K562 (cell line): ENCODE data around the gene C11orf86. TPM values are rescaled to one million over a fixed set of nuclear protein-coding genes. Genes with fewer than 3 reads are reported as not detected.

Experiments
- ATAC-seq: fragments of 200-7000 bp; cut with Tn5 transposase; 3 replicates; pipeline ENCODE4 v1.9.1; 2020; ENCODE audit warnings: moderate library complexity
- BruUV-seq: library from RNA; stranded (reverse); fragments of 400-500 nt; replicated peaks from 2 replicates; lab custom pipeline; 2021; lab: Mats Ljungman, UMichigan
- CTCF ChIA-PET: fragments of 300-600 bp; formaldehyde crosslinking; extraction: SDS; loops from one replicate; lab custom pipeline; 2021; ENCODE audit warnings: low intra/inter-chr PET ratio; lab: Yijun Ruan, JAX
- POLR2A ChIA-PET: fragments of 300-600, 350-650 bp; sonication (Branson Sonifier 250); formaldehyde crosslinking; extraction: SDS; loops from one replicate; lab custom pipeline; 2021; ENCODE audit warnings: antibody characterized with exemption, inconsistent platforms; lab: Yijun Ruan, JAX
- DNase-seq, 4 experiments: peaks; one replicate each; pipeline versions ENCODE4 v3.0.0 to v3.0.0-alpha.2; 2011 to 2018; ENCODE audit warnings: low spot score in 3 of 4, mixed read lengths in 3 of 4; ENCODE audit errors: extremely low read depth in 1 of 4
- FAIRE-seq: peaks from 2 replicates; lab custom pipeline; 2011; peaks lifted over from hg19 to GRCh38; lab: Jason Lieb, UNC
- H2AFZ ChIP-seq: 2 replicates; pipeline ENCODE4 v1.6.0; 2011; ENCODE audit warnings: low read depth, low read length, control low read depth, inconsistent platforms
- H3K27ac ChIP-seq: fragments of 200-600 bp; 3 replicates; pipeline ENCODE4 v1.8.0; 2011; ENCODE audit warnings: low read depth, mild to moderate bottlenecking, control low read depth, inconsistent platforms, low read length, moderate library complexity, mixed read lengths; ENCODE audit errors: extremely low read depth
- H3K27me3 ChIP-seq, 2 experiments: fragments of 300-600 bp in 1 of 2; 2 replicates in 1 of 2; 3 replicates in 1 of 2; pipeline versions ENCODE4 v1.6.0 to v1.8.0; 2011; ENCODE audit warnings: inconsistent platforms in 2 of 2, low read length in 2 of 2, mild to moderate bottlenecking in 1 of 2, mixed read lengths in 1 of 2, moderate library complexity in 1 of 2; ENCODE audit not compliant: control insufficient read depth in 2 of 2, insufficient read depth in 2 of 2
- H3K36me3 ChIP-seq: fragments of 300-600 bp; 3 replicates; pipeline ENCODE4 v1.8.0; 2011; ENCODE audit warnings: mild to moderate bottlenecking, low read length, inconsistent platforms; ENCODE audit not compliant: control insufficient read depth, insufficient read depth
- H3K4me1 ChIP-seq, 2 experiments: fragments of 200-600 bp in 1 of 2; replicated peaks in 1 of 2; 2 replicates in 1 of 2; 3 replicates in 1 of 2; pipeline versions ENCODE4 v1.5.1 to v1.8.0; 2011; ENCODE audit warnings: inconsistent platforms in 2 of 2, low read length in 2 of 2, mild to moderate bottlenecking in 1 of 2, mixed read lengths in 1 of 2, moderate library complexity in 1 of 2; ENCODE audit not compliant: control insufficient read depth in 2 of 2, insufficient read depth in 2 of 2
- H3K4me2 ChIP-seq: 2 replicates; pipeline ENCODE4 v1.6.1; 2011; ENCODE audit warnings: low read length, control low read depth, inconsistent platforms, mixed read lengths; ENCODE audit not compliant: insufficient read depth
- H3K4me3 ChIP-seq: fragments of 200-600 bp; sonication (generic), shearing (Covaris generic); 2 replicates; pipeline ENCODE4 v1.5.1; 2016; ENCODE audit warnings: control low read depth, inconsistent platforms
- H3K79me2 ChIP-seq: fragments of 200-600 bp; 3 replicates; pipeline ENCODE4 v1.8.0; 2011; ENCODE audit warnings: low read length, inconsistent platforms; ENCODE audit not compliant: control insufficient read depth, insufficient read depth
- H3K9ac ChIP-seq, 2 experiments: 2 replicates each; pipeline versions ENCODE4 v1.6.0 to v1.6.1; 2011; ENCODE audit warnings: low read depth in 2 of 2, low read length in 2 of 2, control low read depth in 1 of 2, inconsistent platforms in 1 of 2, mild to moderate bottlenecking in 1 of 2, mixed read lengths in 1 of 2; ENCODE audit not compliant: insufficient read depth in 1 of 2
- H3K9me1 ChIP-seq: one replicate; pipeline ENCODE4 v1.6.0; 2011; ENCODE audit warnings: inconsistent platforms, mild to moderate bottlenecking, low read length, moderate library complexity; ENCODE audit not compliant: control insufficient read depth, insufficient read depth
- H3K9me3 ChIP-seq: replicated peaks from 2 replicates; pipeline ENCODE4 v1.5.1; 2011; ENCODE audit warnings: low read depth, low read length, inconsistent platforms; ENCODE audit not compliant: control insufficient read depth, insufficient read depth
- H4K20me1 ChIP-seq: replicated peaks from 2 replicates; pipeline ENCODE4 v1.6.1; 2011; ENCODE audit warnings: low read length, inconsistent platforms, mixed read lengths; ENCODE audit not compliant: control insufficient read depth, insufficient read depth
- ELF2 ChIP-seq: fragments of 250-450 bp; sonication (Bioruptor Pico); IDR thresholded peaks from 2 replicates; pipeline ENCODE4 v1.5.0; 2021; ENCODE audit warnings: mild to moderate bottlenecking
- MYNN ChIP-seq, 2 experiments: sonication (generic); formaldehyde crosslinking in 1 of 2; IDR thresholded peaks; 2 replicates each; pipeline versions ENCODE4 v1.5.0 to v1.6.1; 2016 to 2020; ENCODE audit warnings: antibody characterized with exemption in 1 of 2, missing genetic modification reagents in 1 of 2
- ZNF143 ChIP-seq: sonication (generic); formaldehyde crosslinking; IDR thresholded peaks from 2 replicates; pipeline ENCODE4 v1.9.0; 2022; ENCODE audit warnings: mild to moderate bottlenecking, missing genetic modification reagents
- ZNF445 ChIP-seq: fragments of 250-450 bp; sonication (Bioruptor Pico); IDR thresholded peaks from 2 replicates; pipeline ENCODE4 v1.4.0; 2020; ENCODE audit warnings: low read depth, mild to moderate bottlenecking, moderate library complexity
- WGBS: fragments of 100-300 bp; shearing (Covaris generic); methylation state at CpG from one replicate; pipeline ENCODE4 v1.1.6; 2016; ENCODE audit warnings: low coverage, mixed read lengths; ENCODE audit not compliant: insufficient coverage; ENCODE audit errors: missing lambda C conversion rate; 5-methylcytosine and 5-hydroxymethylcytosine counted together
- in situ Hi-C: fragments of 300-500 bp; cut with MboI; formaldehyde crosslinking; loops from 4 replicates; pipeline ENCODE4 v1.15.0; 2018; ENCODE audit warnings: inconsistent platforms, mixed read lengths
- intact Hi-C: fragments of 100-400 bp; cut with micrococcal nuclease; formaldehyde crosslinking; loops from 2 replicates; pipeline ENCODE4 v1.14.2; 2022
- polyA plus RNA-seq, 8 experiments: library from polyadenylated mRNA; depleted of rRNA in 4 of 8; stranded (reverse) in 5 of 8; unstranded in 3 of 8; fragments of >200 nt; fragmentation: Nextera tagmentation in 2 of 8; fragmentation: Illumina TruSeq in 1 of 8; extraction: Ambion mirVana in 2 of 8; extraction: Trizol in 1 of 8; gene quantifications; 2 replicates each; pipeline versions ENCODE4 v1.2.1 to v1.2.3, GENCODE V29; 2011 to 2014; ENCODE audit warnings: inconsistent platforms in 1 of 8, missing spikeins in 1 of 8
- total RNA-seq, 7 experiments: library from RNA; depleted of rRNA in 6 of 7; stranded (reverse); fragments of >200 nt in 6 of 7; fragmentation: Illumina TruSeq in 2 of 7; extraction: Trizol in 2 of 7; gene quantifications; 2 replicates each; pipeline versions ENCODE4 v1.2.1 to v1.2.3, GENCODE V29; 2011 to 2021; ENCODE audit warnings: low replicate concordance in 1 of 7
- TF ChIP-seq, protein P1 (sequence below): sonication (generic); formaldehyde crosslinking; IDR thresholded peaks from 2 replicates; pipeline ENCODE4 v1.8.0; 2022; ENCODE audit warnings: mild to moderate bottlenecking, low read depth, missing genetic modification reagents

C11orf86 gene
- total and polyA plus RNA-seq, 9 of the 15 experiments (the other 6 are each of a cell fraction or from before 2014, with no cell fraction given): not detected

DNA sequence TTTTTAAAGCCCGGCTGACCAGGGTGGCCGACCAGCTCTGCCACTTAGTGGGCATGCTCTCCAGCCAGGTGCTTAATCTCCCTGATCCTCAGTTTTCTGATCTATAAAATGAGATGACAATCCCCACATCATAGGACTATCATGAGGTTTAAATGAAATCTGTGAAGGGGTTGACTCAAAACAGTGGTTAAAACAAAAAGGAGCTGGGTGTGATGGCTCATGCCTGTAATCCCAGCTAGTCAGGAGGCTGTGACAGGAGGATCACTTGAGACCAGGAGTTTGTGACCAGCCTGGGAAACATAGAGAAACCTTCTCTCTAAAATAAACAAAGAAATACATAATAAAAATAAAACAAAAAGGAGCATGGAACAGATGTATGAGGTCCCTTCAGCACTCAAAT is 3.6 kb upstream of the C11orf86 start:
- intact Hi-C loops: no loop called here
- 77% methylated on average over 2 of the region's 2 CpGs for WGBS
- H2AFZ ChIP-seq: no peak overlapping the region; the same call in 1 of the 2 replicates
- no peak overlapping the region for H3K27ac ChIP-seq
- peak overlapping the region in 1 of 2 experiments; percentile 65; a peak in 1 of 4 replicates for H3K9ac ChIP-seq
- BruUV-seq: no TSS peak
- no peaks in the 10 kb centered on the region for H3K9me1 ChIP-seq
- no peaks in the 10 kb centered on the region for H3K79me2 ChIP-seq
- no peaks in the 10 kb centered on the region for H3K36me3 ChIP-seq
- H3K4me1 ChIP-seq: peaks cover 2 to 16% of the 10 kb centered on the region in 2 experiments; a peak in 4 of 5 replicates
- no peak for TF ChIP-seq MYNN (IDR thresholded peaks at IDR 0.05)
- no peak for TF ChIP-seq MYNN (CRISPR knock-in tag; IDR thresholded peaks at IDR 0.05)
- TF ChIP-seq ZNF143 (CRISPR knock-in tag): no peak
- no peak for TF ChIP-seq ELF2 (CRISPR knock-in tag)
- no peak for TF ChIP-seq ZNF445
- TF ChIP-seq, protein P1, sequence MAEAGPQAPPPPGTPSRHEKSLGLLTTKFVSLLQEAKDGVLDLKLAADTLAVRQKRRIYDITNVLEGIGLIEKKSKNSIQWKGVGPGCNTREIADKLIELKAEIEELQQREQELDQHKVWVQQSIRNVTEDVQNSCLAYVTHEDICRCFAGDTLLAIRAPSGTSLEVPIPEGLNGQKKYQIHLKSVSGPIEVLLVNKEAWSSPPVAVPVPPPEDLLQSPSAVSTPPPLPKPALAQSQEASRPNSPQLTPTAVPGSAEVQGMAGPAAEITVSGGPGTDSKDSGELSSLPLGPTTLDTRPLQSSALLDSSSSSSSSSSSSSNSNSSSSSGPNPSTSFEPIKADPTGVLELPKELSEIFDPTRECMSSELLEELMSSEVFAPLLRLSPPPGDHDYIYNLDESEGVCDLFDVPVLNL (CRISPR knock-in tag): no peak
- TF ChIP-seq, all 486 proteins: peak for 0
- DNase-seq (no peak), FAIRE-seq (no peak), ATAC-seq (no peak)
- Histone ChIP-seq H3K4me2 (no peak overlapping the region), H3K9me3 (no peaks in the 10 kb centered on the region), H3K4me3 (no peak overlapping the region), H3K27me3 (no peaks in the 10 kb centered on the region), H4K20me1 (no peaks in the 10 kb centered on the region)
- in situ Hi-C loops: no loop called here
- POLR2A ChIA-PET: interaction anchor here (0.9 to 1.2 kb wide), 4 partner anchors 8 to 334 kb away, joined by 3 to 5 read pairs (median 3); no protein-coding TSS in a partner anchor
- CTCF ChIA-PET: no interaction called here
